Esophagus muscularis mucosa (tissue), 3 donors: ENCODE results near the gene ENTPD8.

Source experiments
- CTCF ChIP-seq, 3 experiments: fragments of 200-600 bp in 2 of 3; fragments of 450-650 bp in 1 of 3; sonication (generic) in 2 of 3; IDR thresholded peaks; one replicate each; pipeline ENCODE4 v1.5.1; 2017 to 2019; ENCODE audit warnings: antibody characterized with exemption in 3 of 3, mild to moderate bottlenecking in 2 of 3, moderate library complexity in 1 of 3
- POLR2A ChIP-seq: fragments of 450-650 bp; IDR thresholded peaks from one replicate; pipeline ENCODE4 v1.6.1; 2017; ENCODE audit warnings: antibody characterized with exemption, moderate library complexity, mild to moderate bottlenecking, low read depth

- TF ChIP-seq CTCF (IDR thresholded peaks at IDR 0.05), result no peak
- no peak for TF ChIP-seq POLR2A
Measured at GRCh38 chr9:137437691-137438590, 3.2 kb downstream of the ENTPD8 start.
